ENCODE data around the gene ARHGAP8. TPM values are rescaled to one million over a fixed set of nuclear protein-coding genes. Genes with fewer than 3 reads are reported as not detected.
"Not testable (repeated sequence)": the region's sequence is repeated elsewhere in the genome, so short reads cannot be mapped to it uniquely, and the experiment has no call there.

ARHGAP8 gene
- total RNA-seq, 2 donors from 2014 or later, result 0.24 TPM; not detected in 1

- no peaks in the 10 kb centered on the region for H3K36me3 ChIP-seq
- H3K27me3 ChIP-seq, result no peaks in the 10 kb centered on the region
- H3K27ac ChIP-seq, result no peak overlapping the region
- H3K9me3 ChIP-seq, result no peaks in the 10 kb centered on the region
- DNase-seq (ENCODE audit: low spot score), result no peak
- no peaks in the 10 kb centered on the region for H3K4me1 ChIP-seq
- no peak for TF ChIP-seq CTCF (IDR thresholded peaks at IDR 0.05)
- H3K4me3 ChIP-seq, result no peak overlapping the region
Measured at GRCh38 chr22:44850946-44851345, 98.6 kb downstream of the ARHGAP8 start.

DNA sequence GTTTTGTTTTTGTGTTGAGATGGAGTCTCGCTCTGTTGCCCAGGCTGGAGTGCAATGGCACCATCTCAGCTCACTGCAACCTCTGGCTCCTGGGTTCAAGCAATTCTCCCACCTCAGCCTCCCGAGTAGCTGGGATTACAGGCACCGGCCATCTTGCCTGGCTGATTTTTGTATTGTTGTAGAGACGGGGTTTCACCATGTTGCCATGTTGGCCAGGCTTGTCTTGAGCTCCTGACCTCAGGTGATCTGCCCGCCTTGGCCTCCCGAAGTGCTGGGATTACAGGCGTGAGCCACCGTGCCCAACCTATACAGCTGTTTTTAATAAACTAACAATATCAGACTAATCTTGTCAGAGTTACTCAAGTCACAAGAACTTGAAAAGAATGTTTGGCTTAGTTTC is 102.3 kb downstream of the ARHGAP8 start:
- not testable (repeated sequence) for H3K27me3 ChIP-seq; H3K36me3 ChIP-seq; H3K9me3 ChIP-seq; H3K4me3 ChIP-seq; H3K4me1 ChIP-seq; DNase-seq (ENCODE audit: low spot score); H3K27ac ChIP-seq

DNA sequence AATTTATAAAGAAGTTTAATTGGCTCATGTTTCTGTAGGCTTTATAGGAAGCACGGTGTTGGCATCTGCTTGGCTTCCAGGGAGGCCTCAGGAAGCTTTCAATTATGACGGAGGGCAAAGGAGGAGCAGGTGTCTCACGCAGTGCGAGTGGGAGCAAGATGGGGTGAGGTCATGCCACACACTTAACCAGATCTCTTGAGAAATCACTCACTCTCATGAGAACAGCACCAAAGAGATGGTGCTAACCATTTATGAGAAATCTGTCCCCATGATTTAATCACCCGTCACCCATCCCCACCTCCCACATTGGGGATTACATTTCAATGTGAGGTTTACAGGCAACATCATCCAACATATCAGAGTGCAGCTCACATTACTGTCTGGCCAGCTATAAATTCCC is 103.5 kb downstream of the ARHGAP8 start:
- no peak for TF ChIP-seq CTCF (IDR thresholded peaks at IDR 0.05)
- H3K9me3 ChIP-seq, result no peaks in the 10 kb centered on the region
- no peak for DNase-seq (ENCODE audit: low spot score)
- H3K4me1 ChIP-seq, result no peaks in the 10 kb centered on the region
- H3K36me3 ChIP-seq, result no peaks in the 10 kb centered on the region
- no peaks in the 10 kb centered on the region for H3K27me3 ChIP-seq
- H3K27ac ChIP-seq, result no peak overlapping the region
- no peak overlapping the region for H3K4me3 ChIP-seq

GRCh38 chr22:44858819-44859218 is 106.4 kb downstream of the ARHGAP8 start:
- not testable (repeated sequence) for H3K4me3 ChIP-seq; H3K36me3 ChIP-seq; H3K27ac ChIP-seq; DNase-seq (ENCODE audit: low spot score); H3K27me3 ChIP-seq; H3K9me3 ChIP-seq; H3K4me1 ChIP-seq

GRCh38 chr22:44859641-44860040 is 107.3 kb downstream of the ARHGAP8 start:
- TF ChIP-seq CTCF (IDR thresholded peaks at IDR 0.05), result no peak
- no peak for DNase-seq (ENCODE audit: low spot score)
- H3K27ac ChIP-seq, result no peak overlapping the region
- no peaks in the 10 kb centered on the region for H3K9me3 ChIP-seq
- H3K27me3 ChIP-seq, result no peaks in the 10 kb centered on the region
- H3K36me3 ChIP-seq, result no peaks in the 10 kb centered on the region
- H3K4me1 ChIP-seq, result no peaks in the 10 kb centered on the region
- no peak overlapping the region for H3K4me3 ChIP-seq

GRCh38 chr22:44860311-44860710 is 107.9 kb downstream of the ARHGAP8 start:
- H3K4me3 ChIP-seq, result no peak overlapping the region
- no peak for TF ChIP-seq CTCF (IDR thresholded peaks at IDR 0.05)
- no peak for DNase-seq (ENCODE audit: low spot score)
- H3K4me1 ChIP-seq, result no peaks in the 10 kb centered on the region
- no peaks in the 10 kb centered on the region for H3K9me3 ChIP-seq
- no peaks in the 10 kb centered on the region for H3K27me3 ChIP-seq
- no peak overlapping the region for H3K27ac ChIP-seq
- no peaks in the 10 kb centered on the region for H3K36me3 ChIP-seq

DNA sequence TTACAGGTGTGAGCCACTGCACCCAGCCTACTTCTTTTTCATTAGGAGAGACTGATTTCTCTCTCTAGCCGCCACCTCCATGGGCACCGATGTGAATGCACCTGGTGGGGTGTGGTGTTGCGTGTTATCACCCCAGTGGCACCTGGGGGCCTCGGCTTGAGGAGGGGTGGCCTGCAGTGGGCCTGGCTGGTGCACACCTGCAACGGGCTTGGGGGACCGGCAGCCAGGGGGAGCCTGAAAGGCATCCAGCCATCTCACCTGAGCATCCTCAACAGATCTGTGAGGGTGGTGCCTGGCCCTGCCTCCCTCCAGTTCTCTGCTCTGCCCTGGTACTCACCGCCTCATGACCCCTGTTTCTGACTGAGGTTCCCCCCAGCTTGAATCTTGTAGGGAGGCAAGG is 108.9 kb downstream of the ARHGAP8 start:
- Histone ChIP-seq H3K36me3 (no peaks in the 10 kb centered on the region), H3K9me3 (no peaks in the 10 kb centered on the region), H3K27me3 (no peaks in the 10 kb centered on the region), H3K4me3 (no peak overlapping the region), H3K4me1 (no peaks in the 10 kb centered on the region), H3K27ac (no peak overlapping the region)
- DNase-seq (ENCODE audit: low spot score), result no peak
- TF ChIP-seq CTCF (IDR thresholded peaks at IDR 0.05), result no peak

All from right atrium auricular region (tissue), 2 donors.